ENCODE measurements around the gene COL19A1.

DNA sequence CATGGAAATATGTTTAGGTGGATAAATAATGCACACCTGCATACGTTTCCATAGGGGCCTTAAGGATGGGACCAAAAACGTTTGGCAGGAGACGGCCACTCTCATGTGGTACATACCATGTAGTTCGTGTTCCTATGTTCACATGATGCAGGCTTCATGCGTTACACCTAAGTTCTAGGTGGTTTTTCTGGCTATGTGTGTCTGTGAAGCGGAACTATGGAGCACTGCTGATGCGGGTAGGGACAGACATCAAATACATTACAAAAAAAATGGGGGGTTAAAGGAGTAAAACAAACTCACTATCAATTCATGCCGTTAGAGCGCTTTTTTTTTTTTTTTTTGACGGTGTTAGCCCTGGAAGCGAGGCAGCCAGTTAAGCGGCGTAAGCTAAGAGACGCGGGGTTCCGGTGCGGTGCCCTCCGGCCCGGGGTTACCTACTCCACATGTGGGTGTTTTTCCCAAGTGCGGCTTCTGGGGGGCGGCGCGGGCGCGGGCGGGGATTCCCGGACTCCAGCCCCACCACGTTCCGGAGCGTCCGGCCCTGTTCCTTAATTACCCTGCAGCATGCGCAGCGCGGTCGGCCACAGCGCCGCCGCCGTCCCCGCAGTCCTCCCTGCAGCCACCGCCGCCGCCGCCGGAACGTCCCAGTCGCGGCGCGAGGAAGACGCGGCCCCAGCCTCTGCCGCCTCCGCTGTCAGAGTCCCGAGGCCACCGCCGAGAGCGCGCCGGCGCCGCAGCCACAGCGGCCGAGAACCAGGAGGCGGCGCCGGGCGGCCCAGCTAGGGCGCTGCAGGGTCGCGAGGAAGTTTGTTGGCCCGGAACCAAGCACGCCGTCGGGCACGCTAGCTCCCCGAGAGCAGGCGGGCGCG, 648 bp downstream of the COL19A1 start:
- TF ChIP-seq JUND (CRISPR knock-in tag; IDR thresholded peaks at IDR 0.05), result no peak
- no peak for TF ChIP-seq ADNP (CRISPR knock-in tag; IDR thresholded peaks at IDR 0.05)
- TF ChIP-seq ZNF564 (CRISPR knock-in tag; IDR thresholded peaks at IDR 0.05), result no peak
